ENCODE data around the gene NOS3.

The NOS3 gene

DNA sequence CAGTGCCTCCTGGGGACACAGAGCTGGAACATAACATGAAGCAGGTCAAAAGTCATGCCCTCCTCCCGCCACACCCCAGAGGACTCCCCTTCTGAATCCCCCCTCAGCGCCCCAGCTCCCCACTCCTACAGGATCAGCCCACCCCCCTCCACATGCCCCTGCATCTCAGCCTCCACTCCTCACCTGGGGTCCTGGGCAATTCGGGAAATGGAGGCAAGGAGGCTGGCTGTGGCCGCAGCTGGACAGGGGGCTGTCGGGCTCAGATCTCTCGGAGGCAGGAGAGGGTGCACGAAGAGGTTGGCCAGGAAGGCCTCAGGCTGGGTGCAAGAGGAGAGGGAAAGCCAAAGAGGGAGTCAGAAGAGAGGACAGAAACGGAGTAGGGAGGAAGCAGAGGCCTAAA is 25.7 kb downstream of the NOS3 start:
- TF ChIP-seq, protein P1, sequence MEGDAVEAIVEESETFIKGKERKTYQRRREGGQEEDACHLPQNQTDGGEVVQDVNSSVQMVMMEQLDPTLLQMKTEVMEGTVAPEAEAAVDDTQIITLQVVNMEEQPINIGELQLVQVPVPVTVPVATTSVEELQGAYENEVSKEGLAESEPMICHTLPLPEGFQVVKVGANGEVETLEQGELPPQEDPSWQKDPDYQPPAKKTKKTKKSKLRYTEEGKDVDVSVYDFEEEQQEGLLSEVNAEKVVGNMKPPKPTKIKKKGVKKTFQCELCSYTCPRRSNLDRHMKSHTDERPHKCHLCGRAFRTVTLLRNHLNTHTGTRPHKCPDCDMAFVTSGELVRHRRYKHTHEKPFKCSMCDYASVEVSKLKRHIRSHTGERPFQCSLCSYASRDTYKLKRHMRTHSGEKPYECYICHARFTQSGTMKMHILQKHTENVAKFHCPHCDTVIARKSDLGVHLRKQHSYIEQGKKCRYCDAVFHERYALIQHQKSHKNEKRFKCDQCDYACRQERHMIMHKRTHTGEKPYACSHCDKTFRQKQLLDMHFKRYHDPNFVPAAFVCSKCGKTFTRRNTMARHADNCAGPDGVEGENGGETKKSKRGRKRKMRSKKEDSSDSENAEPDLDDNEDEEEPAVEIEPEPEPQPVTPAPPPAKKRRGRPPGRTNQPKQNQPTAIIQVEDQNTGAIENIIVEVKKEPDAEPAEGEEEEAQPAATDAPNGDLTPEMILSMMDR (IDR thresholded peaks at IDR 0.05; ENCODE audit: insufficient read depth, low read depth, low read length, missing control alignments), result no peak
- no peak overlapping the region for H3K4me3 ChIP-seq (ENCODE audit: low read depth, low read length)
- DNase-seq (ENCODE audit: low read depth), result no peak

- no peak for DNase-seq (ENCODE audit: low read depth)
- TF ChIP-seq, protein P1 (IDR thresholded peaks at IDR 0.05; ENCODE audit: insufficient read depth, low read depth, low read length, missing control alignments), result no peak
- no peak overlapping the region for H3K4me3 ChIP-seq (ENCODE audit: low read depth, low read length)
Observed at GRCh38 chr7:151016942-151017341, 26.1 kb downstream of the NOS3 start.

DNA sequence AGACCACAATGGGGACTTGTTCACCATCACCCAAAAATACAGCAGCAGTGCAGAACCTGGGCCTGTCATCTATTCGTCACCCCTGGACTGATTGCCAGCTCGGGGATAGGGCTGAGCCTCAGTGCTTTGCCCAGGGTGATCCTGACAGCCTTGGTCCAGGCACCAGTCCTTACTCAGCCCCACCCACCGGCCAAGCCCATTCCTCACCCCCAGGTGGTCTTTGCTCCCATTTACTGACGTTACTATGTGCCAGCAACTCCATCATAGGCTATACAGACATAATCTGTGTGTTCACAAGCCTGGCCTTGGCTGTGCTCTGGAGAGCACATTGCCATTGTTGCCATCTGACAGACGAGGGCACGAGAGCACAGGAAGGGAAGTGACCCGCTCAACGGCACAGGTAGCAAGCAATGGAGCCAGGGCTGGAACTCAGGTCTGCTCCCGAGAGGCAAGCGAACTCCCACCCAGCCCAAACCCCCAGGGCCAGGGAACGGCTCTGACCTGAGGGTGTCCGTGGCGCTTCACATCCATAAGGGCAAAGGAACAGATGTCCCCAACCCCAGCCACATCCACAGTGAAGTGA is 26.6 kb downstream of the NOS3 start:
- H3K4me3 ChIP-seq (ENCODE audit: low read depth, low read length), result no peak overlapping the region
- no peak for DNase-seq (ENCODE audit: low read depth)
- TF ChIP-seq, protein P1 (IDR thresholded peaks at IDR 0.05; ENCODE audit: insufficient read depth, low read depth, low read length, missing control alignments), result no peak

DNA sequence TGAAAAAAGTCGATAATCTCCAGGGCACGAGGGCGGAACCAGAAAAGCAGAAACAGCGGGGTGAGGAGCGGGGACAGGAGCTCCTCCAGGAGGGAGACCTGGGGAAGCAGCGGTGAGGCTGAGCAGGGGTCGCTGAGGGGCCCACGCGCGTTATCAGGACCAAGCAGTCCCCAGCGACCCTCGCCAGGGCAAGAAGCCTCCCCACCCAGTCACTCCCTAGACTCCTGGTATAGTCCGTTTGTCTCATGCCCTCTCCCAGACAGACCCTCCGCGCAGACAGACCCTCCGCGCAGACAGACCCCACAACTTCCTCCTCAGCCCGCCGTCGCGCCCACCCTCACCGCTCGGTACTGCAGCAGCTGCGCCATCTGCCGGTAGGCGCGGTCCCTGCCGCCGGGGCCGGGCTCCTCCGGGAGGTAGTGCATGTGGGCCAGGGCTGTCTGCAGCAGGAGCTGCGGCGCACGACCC is 27.2 kb downstream of the NOS3 start:
- no peak overlapping the region for H3K4me3 ChIP-seq (ENCODE audit: low read depth, low read length)
- TF ChIP-seq, protein P1 (IDR thresholded peaks at IDR 0.05; ENCODE audit: insufficient read depth, low read depth, low read length, missing control alignments), result peak; percentile 92
- peak; percentile 51 for DNase-seq (ENCODE audit: low read depth)

- TF ChIP-seq, protein P1 (IDR thresholded peaks at IDR 0.05; ENCODE audit: insufficient read depth, low read depth, low read length, missing control alignments), result no peak
- no peak overlapping the region for H3K4me3 ChIP-seq (ENCODE audit: low read depth, low read length)
- DNase-seq (ENCODE audit: low read depth), result no peak
Observed at GRCh38 chr7:151018421-151019129, 27.8 kb downstream of the NOS3 start.

DNA sequence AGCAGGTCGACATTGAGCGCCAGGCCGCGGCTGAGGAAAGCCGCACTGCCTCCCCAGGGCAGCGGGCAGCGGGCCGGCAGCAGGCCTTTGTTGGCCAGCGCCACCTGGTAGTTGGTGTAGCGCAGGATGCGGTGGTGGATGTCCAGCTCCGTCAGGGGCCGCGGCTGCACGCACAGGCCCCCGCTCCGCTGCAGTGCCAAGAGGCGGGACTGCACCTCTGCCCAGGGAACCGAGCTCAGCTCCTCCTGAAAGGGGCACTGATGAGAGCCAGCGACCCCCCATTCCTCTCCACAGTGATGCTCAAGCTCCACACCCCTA is 28.3 kb downstream of the NOS3 start:
- TF ChIP-seq, protein P1 (IDR thresholded peaks at IDR 0.05; ENCODE audit: insufficient read depth, low read depth, low read length, missing control alignments), result no peak
- no peak overlapping the region for H3K4me3 ChIP-seq (ENCODE audit: low read depth, low read length)
- DNase-seq (ENCODE audit: low read depth), result no peak

DNA sequence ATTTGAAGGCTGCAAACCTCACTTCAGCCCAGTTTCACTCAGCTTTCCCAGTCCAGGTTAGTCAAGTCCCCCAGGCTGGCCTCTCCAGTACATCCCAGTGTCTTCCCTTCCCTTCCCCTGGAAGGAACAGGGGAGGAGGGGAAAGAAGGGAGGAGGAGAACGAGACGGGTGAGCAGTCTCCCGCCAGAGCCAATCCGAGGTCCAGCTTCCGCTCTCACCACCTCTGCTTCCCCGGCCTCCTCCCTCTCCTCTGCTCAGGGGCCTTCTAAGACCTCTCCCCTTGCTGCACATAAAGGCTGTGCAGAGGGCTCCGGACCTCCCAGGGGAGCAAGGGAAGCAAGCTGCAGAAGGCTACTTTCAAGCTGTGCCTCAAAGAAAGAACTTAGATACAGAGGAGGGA is 29.4 kb downstream of the NOS3 start:
- H3K4me3 ChIP-seq (ENCODE audit: low read depth, low read length), result no peak overlapping the region
- TF ChIP-seq, protein P1 (IDR thresholded peaks at IDR 0.05; ENCODE audit: insufficient read depth, low read depth, low read length, missing control alignments), result no peak
- DNase-seq (ENCODE audit: low read depth), result no peak

Data from GM12865 (cell line).